Measurements from ENCODE around the gene FBXL16.

Gene FBXL16

GRCh38 chr16:658679-659571 lies 46.7 kb downstream of the FBXL16 start:
- DNase-seq, result no peak

DNA sequence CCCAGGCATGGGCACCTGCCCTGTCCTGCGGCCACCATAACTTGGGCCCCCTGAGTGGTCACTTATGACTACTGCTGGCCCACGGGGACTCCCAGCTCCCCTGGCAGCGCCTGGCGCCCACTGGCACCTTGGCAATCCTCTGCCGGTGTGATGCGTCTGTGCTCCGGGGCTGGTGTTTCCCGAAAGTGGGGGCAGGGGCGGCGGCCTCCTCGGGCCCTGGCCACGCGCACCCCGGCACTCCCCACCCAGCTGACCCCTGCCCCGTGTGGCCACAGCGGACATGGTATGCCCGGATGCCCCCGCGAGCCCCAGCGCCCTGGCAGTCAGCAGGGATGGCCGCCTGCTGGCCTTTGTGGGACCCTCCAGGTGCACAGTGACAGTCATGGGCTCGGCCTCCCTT lies 48.1 kb downstream of the FBXL16 start:
- DNase-seq, result no peak

DNA sequence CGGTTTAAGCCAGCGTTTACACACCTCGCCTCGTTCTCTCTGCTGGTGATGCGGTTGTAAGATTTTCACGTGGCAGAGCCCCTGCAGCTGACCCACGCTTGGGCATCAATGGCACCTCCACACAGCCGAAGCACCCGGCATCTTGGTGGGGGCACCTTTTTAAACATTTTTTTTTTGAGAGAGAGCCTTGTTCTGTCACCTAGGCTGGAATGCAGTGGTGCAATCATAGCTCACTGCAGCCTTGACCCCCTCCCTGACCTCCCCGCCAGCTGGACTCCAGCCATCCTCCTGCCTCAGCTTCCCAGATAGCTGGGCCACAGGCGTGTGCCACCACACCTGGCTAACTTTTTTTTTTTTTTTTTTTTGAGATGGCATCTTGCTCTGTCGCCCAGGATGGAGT lies 51.6 kb downstream of the FBXL16 start:
- no peak for DNase-seq

DNA sequence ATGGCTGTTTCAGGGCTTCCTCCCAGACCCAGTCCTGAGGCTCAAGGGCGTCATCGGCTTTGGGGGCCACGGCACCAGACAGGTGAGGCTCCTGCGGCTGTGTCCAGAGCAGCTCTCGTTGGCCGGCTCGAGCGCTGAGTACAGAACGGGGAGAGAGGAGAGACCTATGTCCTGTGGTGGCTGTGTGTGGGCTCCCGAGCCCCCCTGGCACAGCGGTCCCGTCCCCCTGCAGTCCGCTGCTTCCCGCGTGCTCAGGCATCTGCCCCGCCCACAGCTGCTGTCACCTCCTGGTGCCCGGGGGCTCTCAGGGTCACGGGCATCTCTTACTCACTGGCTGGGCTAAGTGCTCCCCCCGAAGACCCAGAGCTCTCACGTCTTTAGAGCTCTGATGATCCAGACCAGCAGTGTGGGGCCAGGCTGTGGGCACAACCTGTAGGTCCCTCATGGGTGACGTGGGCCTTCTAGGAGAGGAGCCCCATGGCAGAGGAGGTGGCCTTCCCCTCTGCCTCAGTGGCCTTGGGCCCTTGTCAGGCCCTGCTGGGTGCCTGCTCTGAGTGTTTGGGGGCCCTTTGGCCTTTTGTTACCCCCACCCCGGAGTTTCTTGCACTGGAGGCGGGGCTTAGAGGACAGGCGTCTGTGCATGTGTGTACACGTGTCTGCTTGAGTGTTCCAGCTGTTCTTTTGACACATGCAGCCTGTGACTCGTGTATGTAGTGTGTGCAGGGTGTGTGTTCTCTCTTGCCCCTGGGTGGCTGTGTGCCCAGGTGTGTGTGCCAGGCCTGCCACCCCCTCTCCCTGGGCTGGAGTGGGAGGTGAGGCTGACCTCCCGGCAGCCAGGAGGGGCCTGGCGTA lies 52.9 kb downstream of the FBXL16 start:
- no peak for DNase-seq

DNA sequence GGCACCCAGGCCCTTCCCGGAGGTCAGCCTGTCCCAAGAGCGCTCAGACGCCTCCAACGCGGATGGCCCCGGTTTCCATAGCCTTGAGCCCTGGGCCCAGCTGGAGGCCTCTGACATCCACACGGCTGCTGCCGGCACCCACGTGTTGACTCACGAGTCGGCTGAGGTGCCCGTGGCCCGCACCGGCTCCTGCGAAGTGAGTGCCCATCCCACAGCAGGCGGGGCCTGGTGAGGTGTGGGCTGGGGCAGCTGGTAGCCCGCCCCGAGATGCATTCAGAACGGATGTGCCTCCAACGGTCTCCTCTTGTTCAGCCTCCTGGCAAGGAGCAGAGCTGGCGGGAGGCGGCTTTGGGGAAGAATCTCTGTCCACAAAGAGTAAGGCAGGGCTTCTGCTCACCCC lies 53.8 kb downstream of the FBXL16 start:
- DNase-seq, result no peak

DNA sequence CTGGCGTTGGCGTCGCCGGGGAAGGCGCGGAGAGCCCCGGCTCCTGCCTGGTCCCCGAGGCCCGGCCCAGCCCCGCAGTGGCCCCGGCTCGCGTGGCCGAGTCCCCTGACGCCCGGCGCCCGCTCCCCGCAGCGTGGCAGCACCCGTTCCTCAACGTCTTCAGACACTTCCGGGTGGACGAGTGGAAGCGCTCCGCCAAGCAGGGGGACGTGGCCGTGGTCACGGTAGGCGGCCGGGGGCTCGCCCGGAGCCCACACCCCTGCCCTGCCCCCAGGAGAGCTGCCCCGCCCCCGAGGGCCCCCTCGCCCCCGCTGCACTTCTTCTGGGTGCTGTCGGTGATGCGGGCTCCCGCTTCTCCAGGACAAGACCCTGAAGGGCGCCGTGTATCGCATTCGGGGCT lies 56.0 kb downstream of the FBXL16 start:
- no peak for DNase-seq

DNA sequence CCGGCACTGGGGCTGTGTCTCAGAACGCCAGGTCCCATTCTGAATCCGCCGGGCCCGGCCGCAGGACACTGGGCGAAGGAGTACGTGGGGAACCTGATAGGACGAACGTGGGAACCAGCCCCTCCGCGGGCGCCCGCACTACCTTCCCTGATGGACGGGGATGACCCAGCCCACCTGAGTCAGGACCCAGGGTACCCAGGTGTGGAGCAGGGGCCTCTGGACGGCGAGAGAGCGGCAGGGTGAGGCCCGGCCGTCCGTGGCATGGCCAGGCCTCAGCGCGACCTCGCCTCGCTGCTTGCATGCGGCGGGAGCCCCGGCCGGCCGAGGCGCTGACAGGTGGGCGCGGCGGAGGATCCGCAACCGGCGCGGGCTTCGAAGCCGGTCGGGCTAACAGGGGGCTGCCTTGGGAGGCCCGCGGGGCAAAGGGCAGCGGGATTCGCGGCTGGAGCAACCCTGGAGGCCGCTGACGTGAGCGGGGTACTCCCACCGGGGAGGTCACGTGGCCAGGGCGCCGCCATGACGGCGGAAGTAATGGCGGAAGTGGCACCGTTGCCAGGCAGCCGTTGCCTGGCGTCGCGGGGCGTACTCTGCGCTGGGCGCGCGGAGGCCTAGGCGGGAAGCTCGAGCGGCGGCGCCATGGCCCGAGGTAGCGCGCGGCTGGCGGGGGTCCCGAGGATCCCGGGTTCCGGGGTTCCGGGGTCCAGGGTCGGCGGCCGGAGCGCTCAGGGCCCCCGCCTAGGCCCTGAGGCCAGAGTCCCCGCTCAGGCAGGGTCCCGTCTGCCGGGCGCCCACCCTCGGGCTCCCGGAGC lies 56.6 kb downstream of the FBXL16 start, which contains the start of gene WDR90:
Gene WDR90 (plus strand): TSS at position 585 of the 809 bp plus-strand sequence. CDS start 52 bp downstream, at position 637.
- DNase-seq, result peak; percentile 95

- no peak for DNase-seq
These were observed 57.4 kb downstream of the FBXL16 start for GRCh38 chr16:648071-648780.

DNA sequence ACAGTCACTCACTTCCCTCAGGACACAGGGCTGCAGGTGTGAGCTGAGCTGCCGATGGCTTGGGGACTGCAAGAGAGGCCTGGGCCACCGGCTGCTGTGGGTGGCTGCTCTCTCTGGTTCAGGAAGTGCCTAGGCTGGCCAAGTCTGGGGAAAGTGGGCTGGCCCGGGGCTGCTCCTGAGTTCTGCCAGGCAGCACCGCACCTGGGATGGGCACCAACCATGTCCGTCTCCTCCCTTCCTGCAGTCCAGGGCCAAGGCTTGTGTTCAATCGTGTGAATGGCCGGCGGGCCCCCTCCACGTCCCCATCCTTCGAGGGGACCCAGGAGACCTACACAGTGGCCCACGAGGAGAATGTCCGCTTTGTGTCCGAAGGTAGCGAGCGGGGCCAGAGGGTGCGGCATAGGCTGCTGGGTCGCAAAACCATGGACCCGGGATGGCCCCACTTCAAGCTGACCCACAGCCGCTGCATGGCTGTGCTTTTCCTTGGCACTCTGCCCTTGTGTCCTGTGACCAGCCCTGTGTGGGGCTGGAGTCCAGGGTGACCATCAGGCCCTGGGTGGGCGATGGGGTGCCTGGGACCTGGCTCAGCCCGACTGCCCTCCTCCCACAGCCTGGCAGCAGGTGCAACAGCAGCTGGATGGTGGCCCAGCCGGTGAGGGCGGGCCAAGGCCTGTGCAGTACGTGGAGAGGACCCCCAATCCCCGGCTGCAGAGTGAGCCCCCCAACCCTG lies 58.3 kb downstream of the FBXL16 start:
- DNase-seq, result no peak

DNA sequence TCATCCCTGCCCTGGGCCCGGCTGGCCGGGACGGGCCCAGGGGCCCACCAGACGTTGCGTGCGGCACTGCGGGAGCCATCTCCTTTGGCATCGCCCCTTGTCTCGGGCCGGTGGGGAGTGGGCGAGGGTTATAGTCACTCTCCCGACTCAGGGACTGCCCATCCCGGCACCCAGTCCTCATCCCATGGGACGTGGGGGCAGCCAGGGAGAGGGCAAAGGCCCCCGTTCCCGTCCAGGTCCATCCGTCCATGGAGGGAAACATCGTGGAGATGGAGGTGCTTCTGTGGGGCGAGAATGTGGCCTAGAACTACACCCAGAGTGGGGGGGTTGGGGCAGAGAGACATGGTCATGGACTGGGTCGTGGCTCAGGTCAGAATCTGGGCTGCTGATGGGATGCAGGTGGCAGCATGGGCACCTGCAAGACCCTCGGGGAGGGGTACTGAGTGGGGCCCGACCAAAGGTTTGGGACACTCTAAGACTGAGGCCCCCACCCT lies 58.9 kb downstream of the FBXL16 start:
- DNase-seq, result no peak

DNA sequence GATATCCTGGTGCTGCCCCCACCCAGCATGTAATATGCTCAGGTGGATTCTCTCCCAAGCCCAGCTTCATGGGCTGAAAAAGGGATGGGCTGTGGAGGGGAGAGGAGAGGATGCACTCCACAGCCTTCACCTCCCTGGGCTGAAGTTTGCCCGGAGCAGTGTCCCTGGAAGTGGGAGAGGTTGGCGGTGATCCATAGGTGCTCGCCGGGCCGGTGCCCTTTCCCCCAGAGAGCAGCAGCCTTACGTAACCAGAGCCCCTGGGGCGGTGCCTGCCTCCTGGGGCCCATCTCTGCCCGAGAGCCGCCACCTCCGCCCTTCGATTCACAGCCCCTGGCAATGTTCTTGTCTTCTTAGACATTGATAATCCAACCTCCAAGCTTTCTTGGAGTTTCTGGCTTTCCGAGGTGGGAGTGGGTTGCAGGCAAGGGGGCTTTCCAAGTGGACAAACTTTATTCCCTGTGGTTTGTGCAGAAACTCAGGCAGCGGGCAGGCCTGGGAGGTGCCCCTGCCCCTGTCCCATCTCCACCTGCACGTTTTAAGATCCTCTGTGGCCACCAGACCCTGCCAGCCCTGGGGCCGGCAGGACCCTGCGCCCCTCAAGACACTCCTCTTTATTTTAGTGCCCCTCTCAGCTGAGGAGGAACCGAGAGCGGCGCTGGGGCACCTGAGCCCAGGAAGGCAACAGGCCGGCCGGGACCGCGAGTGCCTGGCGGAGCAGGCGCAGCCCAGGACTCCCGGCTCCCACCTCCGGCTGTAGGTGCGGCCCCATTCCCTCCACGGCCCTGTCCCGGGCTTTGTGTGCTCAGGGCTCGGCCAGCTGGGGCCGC lies 59.5 kb downstream of the FBXL16 start:
- DNase-seq, result no peak

DNA sequence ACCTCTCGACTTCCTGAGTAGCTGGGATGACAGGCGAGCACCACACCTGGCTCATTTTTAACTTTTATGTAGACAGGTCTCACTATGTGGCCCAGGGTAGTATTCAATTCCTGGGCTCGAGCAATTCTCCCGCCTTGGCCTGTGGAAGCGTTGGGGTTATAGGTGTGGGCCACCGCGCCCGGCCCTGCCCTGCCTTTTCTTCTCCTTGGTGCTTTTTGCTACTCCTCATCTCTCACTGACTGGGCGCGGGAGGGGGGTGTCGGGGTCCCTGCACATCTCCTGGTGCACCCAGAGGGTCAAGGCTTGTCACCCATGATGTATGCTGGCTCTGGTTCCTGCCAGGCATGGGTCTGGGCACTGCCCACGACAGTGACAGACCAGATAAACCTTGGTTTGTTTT lies 61.0 kb downstream of the FBXL16 start:
- no peak for DNase-seq

GRCh38 chr16:643050-643368 lies 62.6 kb downstream of the FBXL16 start:
- no peak for DNase-seq

Data from retina (tissue), 1 donor.